ENCODE measurements around the gene RTN4R. TPM values are rescaled to one million over a fixed set of nuclear protein-coding genes. Genes with fewer than 3 reads are reported as not detected.

Gene RTN4R
- total and polyA plus RNA-seq, 2 of the 4 experiments (the other 2 are of a cell fraction) = 0.18 to 0.94 TPM

DNA sequence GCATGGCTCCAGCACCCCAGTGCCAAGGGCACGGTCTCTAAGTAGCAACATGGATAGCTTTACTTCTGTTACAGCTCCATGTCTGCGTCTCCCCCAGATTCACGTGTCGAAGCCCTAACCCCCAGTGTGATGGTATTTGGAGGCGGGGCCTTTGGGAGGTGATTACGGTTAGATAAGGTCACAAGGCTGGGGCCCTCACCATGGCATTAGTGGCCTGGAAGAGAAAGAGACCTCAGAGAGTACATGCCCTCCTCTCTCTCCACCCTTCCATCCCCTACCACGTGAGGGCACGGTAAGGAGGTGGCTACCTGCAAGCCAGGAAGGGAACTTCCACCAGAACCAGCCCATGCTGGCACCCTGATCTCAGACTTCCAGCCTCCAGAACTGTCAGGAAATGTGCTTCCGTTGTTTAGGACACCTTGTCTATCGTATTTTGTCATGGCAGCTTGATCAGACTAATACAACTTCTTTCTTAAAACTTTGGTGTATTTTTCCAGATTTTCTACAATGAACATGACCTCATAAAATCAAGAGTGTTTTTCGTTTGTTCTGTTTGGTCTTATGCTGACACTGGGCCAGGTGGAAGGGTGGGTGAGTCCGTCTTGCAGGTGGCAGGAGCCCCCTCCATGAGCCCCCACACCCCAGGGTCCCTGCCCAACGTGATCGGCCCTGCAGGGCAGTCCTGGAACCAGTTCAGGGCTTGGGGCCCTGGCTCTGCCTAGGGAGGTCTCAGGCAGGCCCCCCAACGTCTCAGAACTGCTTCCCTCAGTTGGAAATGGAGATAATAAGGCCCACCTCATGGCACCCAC is 10.7 kb downstream of the RTN4R start:
- H3K9me3 ChIP-seq (ENCODE audit: control insufficient read depth, insufficient read depth, low read length) = no peaks in the 10 kb centered on the region
- POLR2A ChIA-PET (ENCODE audit: unreplicated experiment) = no interaction called here
- dilution Hi-C loops (cut with HindIII; ENCODE audit: low sequenced_read_pairs, unreplicated experiment) = no loop called here
- no peak overlapping the region for H3K23ac ChIP-seq (ENCODE audit: low read depth, low read length)
- DNase-seq = no peak
- H4K20me1 ChIP-seq (ENCODE audit: insufficient read depth, low read length) = no peaks in the 10 kb centered on the region
- no peaks in the 10 kb centered on the region for H3K79me1 ChIP-seq (ENCODE audit: low read depth in 1 of 2, low read length in 2 of 2)
- no peak overlapping the region for H3K9ac ChIP-seq (ENCODE audit: low read depth, low read length)
- H3K14ac ChIP-seq (replicated peaks; ENCODE audit: low read depth, low read length) = no peak overlapping the region
- H2AK5ac ChIP-seq (ENCODE audit: low read depth, low read length) = no peak overlapping the region
- H3K18ac ChIP-seq (ENCODE audit: low read depth, low read length) = no peak overlapping the region
- CTCF ChIA-PET = no interaction called here
- no peak overlapping the region for H4K5ac ChIP-seq (ENCODE audit: low read depth, low read length)
- intact Hi-C loops (cut with micrococcal nuclease) = no loop called here
- no peak overlapping the region for H2AK9ac ChIP-seq (replicated peaks; ENCODE audit: low read depth, low read length, poor library complexity)
- TF ChIP-seq BHLHE40 (IDR thresholded peaks at IDR 0.05; ENCODE audit: low read depth, low read length) = no peak
- no peak for TF ChIP-seq SMC3 (IDR thresholded peaks at IDR 0.05; ENCODE audit: low read depth, low read length)
- TF ChIP-seq RCOR1 (IDR thresholded peaks at IDR 0.05; ENCODE audit: insufficient replicate concordance, low read length) = no peak
- no peak for TF ChIP-seq MXI1 (IDR thresholded peaks at IDR 0.05; ENCODE audit: borderline replicate concordance, low read depth, low read length)
- TF ChIP-seq, protein P1, sequence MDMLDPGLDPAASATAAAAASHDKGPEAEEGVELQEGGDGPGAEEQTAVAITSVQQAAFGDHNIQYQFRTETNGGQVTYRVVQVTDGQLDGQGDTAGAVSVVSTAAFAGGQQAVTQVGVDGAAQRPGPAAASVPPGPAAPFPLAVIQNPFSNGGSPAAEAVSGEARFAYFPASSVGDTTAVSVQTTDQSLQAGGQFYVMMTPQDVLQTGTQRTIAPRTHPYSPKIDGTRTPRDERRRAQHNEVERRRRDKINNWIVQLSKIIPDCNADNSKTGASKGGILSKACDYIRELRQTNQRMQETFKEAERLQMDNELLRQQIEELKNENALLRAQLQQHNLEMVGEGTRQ (IDR thresholded peaks at IDR 0.05; ENCODE audit: low read depth, low read length) = no peak
- no peak overlapping the region for H2BK120ac ChIP-seq (ENCODE audit: low read depth, low read length)
- H3K27me3 ChIP-seq (ENCODE audit: control insufficient read depth, insufficient read depth, low read length) = peaks cover 6% of the 10 kb centered on the region
- no peak overlapping the region for H2BK15ac ChIP-seq (ENCODE audit: low read depth, low read length)
- H3K27ac ChIP-seq (ENCODE audit: insufficient read depth, low read length) = no peak overlapping the region
- no peak overlapping the region for H3K56ac ChIP-seq (ENCODE audit: extremely low read depth, insufficient read depth, low read length)
- H2BK5ac ChIP-seq (ENCODE audit: low read depth, low read length, poor library complexity, severe bottlenecking) = no peak overlapping the region
- no peaks in the 10 kb centered on the region for H3K36me3 ChIP-seq (ENCODE audit: control insufficient read depth, insufficient read depth, low read length)
- no peak overlapping the region for H3K4ac ChIP-seq (ENCODE audit: low read depth, low read length)
- H4K8ac ChIP-seq (ENCODE audit: low read depth in 2 of 2, low read length in 2 of 2) = no peak overlapping the region
- no peak overlapping the region for H2AFZ ChIP-seq (replicated peaks; ENCODE audit: low read length, poor library complexity)
- no TSS peak for BruUV-seq (replicated peaks)
- H3K4me1 ChIP-seq (ENCODE audit: control insufficient read depth, insufficient read depth, low read length) = no peaks in the 10 kb centered on the region
- 0 out of 2 replicates have a peak, but pooled peaks cover 2% of the 10 kb centered on the region for H3K9me1 ChIP-seq (ENCODE audit: insufficient read depth, low read length)
- no peak overlapping the region for H3K4me2 ChIP-seq (ENCODE audit: low read depth, low read length)
- in situ Hi-C loops (cut with MboI; ENCODE audit: low sequenced_read_pairs) = no loop called here
- no peak overlapping the region for H4K91ac ChIP-seq (ENCODE audit: insufficient read depth, low read depth, low read length)
- no peak for ATAC-seq (ENCODE audit: low read depth)
- no peak overlapping the region for H3K4me3 ChIP-seq (ENCODE audit: insufficient read depth, low read depth, low read length)
- WGBS, 2 experiments (ENCODE audit: extremely low coverage in 2 of 2, insufficient read length in 1 of 2) = 54% methylated on average over 4 of the region's 15 CpGs; no CpG with 5 or more reads in 1 of the 2 experiments
- H2BK20ac ChIP-seq (ENCODE audit: low read depth, low read length) = no peak overlapping the region

All from IMR-90 (cell line).